Activated CD4-positive, alpha-beta T cell treated with anti-CD3 and anti-CD28 coated beads, Interleukin-2, amount 10 ng/mL, durations not matched to agents 7 days and 5 days (primary cell): Measurements from ENCODE around the gene GALNT17. TPM values are rescaled to one million over a fixed set of nuclear protein-coding genes. Genes with fewer than 3 reads are reported as not detected.

Experiments
- CTCF ChIA-PET: fragments of 350-600 bp; sonication (Branson Sonifier 250); formaldehyde crosslinking; loops from one replicate; lab custom pipeline; 2021; ENCODE audit warnings: antibody characterized with exemption; lab: Charles Lee
- POLR2A ChIA-PET: fragments of 350-600 bp; sonication (Branson Sonifier 250); formaldehyde crosslinking; loops from one replicate; lab custom pipeline; 2021; ENCODE audit warnings: antibody characterized with exemption; lab: Charles Lee
- DNase-seq: peaks from one replicate; pipeline ENCODE4 v3.0.0-alpha.2; 2020
- H3K27ac Mint-ChIP-seq: one replicate; pipeline ENCODE4 v1.8.0; 2021; ENCODE audit warnings: mild to moderate bottlenecking, moderate library complexity, mixed read lengths
- H3K27me3 Mint-ChIP-seq: one replicate; pipeline ENCODE4 v1.8.0; 2021; ENCODE audit warnings: mixed read lengths
- H3K36me3 Mint-ChIP-seq: one replicate; pipeline ENCODE4 v1.8.0; 2021; ENCODE audit warnings: low read depth, mixed read lengths
- H3K4me1 Mint-ChIP-seq: one replicate; pipeline ENCODE4 v1.8.0; 2021; ENCODE audit warnings: mixed read lengths
- H3K4me3 Mint-ChIP-seq: one replicate; pipeline ENCODE4 v1.8.0; 2021; ENCODE audit warnings: mild to moderate bottlenecking, moderate library complexity, mixed read lengths
- H3K9me3 Mint-ChIP-seq: one replicate; pipeline ENCODE4 v1.8.0; 2021; ENCODE audit warnings: mixed read lengths
- total RNA-seq, 2 experiments: library from RNA; stranded (reverse); gene quantifications; one replicate each; pipeline ENCODE4 v1.2.3, GENCODE V29; 2021

The GALNT17 gene
- total RNA-seq, 2 experiments from 2014 or later = not detected

DNA sequence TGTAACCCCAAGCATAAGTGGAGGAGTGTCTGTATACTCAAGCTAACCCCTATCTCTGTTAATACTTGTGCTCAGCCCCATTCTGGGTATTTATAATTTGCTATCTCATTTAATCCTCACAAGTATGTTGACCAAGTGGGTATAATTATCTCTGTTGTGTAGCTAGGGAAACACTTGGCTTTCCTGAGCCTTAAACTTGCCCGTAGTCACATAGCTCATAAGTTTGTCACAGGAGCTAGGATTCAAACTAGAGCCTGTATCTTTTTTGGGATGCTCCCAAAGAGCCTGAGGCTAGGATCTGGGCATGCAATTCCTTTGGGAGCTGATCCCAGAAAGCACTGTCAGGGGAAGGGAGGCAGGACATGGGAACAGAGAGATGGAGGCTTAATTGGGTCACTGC is 377.4 kb downstream of the GALNT17 start:
- Mint-ChIP-seq H3K4me1 (no peaks in the 10 kb centered on the region), H3K4me3 (no peak overlapping the region), H3K27me3 (no peaks in the 10 kb centered on the region), H3K27ac (no peak overlapping the region), H3K9me3 (peaks cover 10% of the 10 kb centered on the region), H3K36me3 (no peaks in the 10 kb centered on the region)
- no peak for DNase-seq
- CTCF ChIA-PET = interaction anchor here (0.8 kb wide), 2 partner anchors 20 to 41 kb away, joined by 3 to 5 read pairs; no protein-coding TSS in a partner anchor
- POLR2A ChIA-PET = no interaction called here

- H3K4me3 Mint-ChIP-seq = no peak overlapping the region
- CTCF ChIA-PET = no interaction called here
- no peaks in the 10 kb centered on the region for H3K27me3 Mint-ChIP-seq
- H3K36me3 Mint-ChIP-seq = no peaks in the 10 kb centered on the region
- POLR2A ChIA-PET = no interaction called here
- H3K9me3 Mint-ChIP-seq = peaks cover 19% of the 10 kb centered on the region
- no peak overlapping the region for H3K27ac Mint-ChIP-seq
- DNase-seq = no peak
- H3K4me1 Mint-ChIP-seq = no peaks in the 10 kb centered on the region
Observed at GRCh38 chr7:71511361-71511807, 379.4 kb downstream of the GALNT17 start.

GRCh38 chr7:71517940-71518699 is 386.2 kb downstream of the GALNT17 start:
- no peak overlapping the region for H3K27ac Mint-ChIP-seq
- H3K36me3 Mint-ChIP-seq = no peaks in the 10 kb centered on the region
- H3K4me1 Mint-ChIP-seq = no peaks in the 10 kb centered on the region
- ChIA-PET POLR2A (no interaction called here), CTCF (no interaction called here)
- peaks cover 46% of the 10 kb centered on the region for H3K9me3 Mint-ChIP-seq
- no peak overlapping the region for H3K4me3 Mint-ChIP-seq
- DNase-seq = no peak
- no peaks in the 10 kb centered on the region for H3K27me3 Mint-ChIP-seq

DNA sequence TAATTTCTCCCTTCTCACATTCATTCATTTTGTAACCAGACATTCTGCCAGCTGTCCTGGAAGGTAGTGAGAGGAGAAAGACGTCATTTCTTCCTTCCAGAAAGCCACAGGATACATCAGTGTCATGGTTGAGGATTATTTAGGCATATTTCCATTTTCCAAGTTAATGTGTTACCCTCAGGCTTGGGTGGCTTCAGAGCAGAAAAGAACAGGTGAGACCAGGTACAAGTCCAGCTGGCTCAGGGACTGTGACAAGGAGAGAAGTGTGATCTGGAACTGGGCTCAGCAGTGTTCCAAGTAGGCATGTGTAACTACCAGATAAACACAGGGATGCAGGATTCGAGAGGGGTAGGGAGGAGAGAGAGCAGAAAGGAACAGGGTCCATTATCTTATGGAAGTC is 386.9 kb downstream of the GALNT17 start:
- no peaks in the 10 kb centered on the region for H3K36me3 Mint-ChIP-seq
- no peak overlapping the region for H3K27ac Mint-ChIP-seq
- no peak for DNase-seq
- CTCF ChIA-PET = no interaction called here
- POLR2A ChIA-PET = no interaction called here
- no peaks in the 10 kb centered on the region for H3K4me1 Mint-ChIP-seq
- H3K27me3 Mint-ChIP-seq = no peaks in the 10 kb centered on the region
- H3K9me3 Mint-ChIP-seq = peaks cover 44% of the 10 kb centered on the region
- no peak overlapping the region for H3K4me3 Mint-ChIP-seq

GRCh38 chr7:71521506-71521905 is 389.6 kb downstream of the GALNT17 start:
- Mint-ChIP-seq H3K4me3 (no peak overlapping the region), H3K27ac (no peak overlapping the region), H3K36me3 (no peaks in the 10 kb centered on the region), H3K4me1 (no peaks in the 10 kb centered on the region), H3K9me3 (peaks cover 33% of the 10 kb centered on the region), H3K27me3 (no peaks in the 10 kb centered on the region)
- DNase-seq = no peak
- CTCF ChIA-PET = no interaction called here
- POLR2A ChIA-PET = no interaction called here

GRCh38 chr7:71526106-71526505 is 394.2 kb downstream of the GALNT17 start:
- Mint-ChIP-seq H3K36me3 (no peaks in the 10 kb centered on the region), H3K27ac (no peak overlapping the region), H3K4me1 (no peaks in the 10 kb centered on the region), H3K4me3 (no peak overlapping the region), H3K9me3 (peaks cover 15% of the 10 kb centered on the region), H3K27me3 (no peaks in the 10 kb centered on the region)
- DNase-seq = no peak
- POLR2A ChIA-PET = no interaction called here
- CTCF ChIA-PET = no interaction called here

- Mint-ChIP-seq H3K36me3 (no peaks in the 10 kb centered on the region), H3K27me3 (no peaks in the 10 kb centered on the region), H3K4me3 (no peak overlapping the region), H3K9me3 (peaks cover 12% of the 10 kb centered on the region), H3K4me1 (no peaks in the 10 kb centered on the region), H3K27ac (no peak overlapping the region)
- ChIA-PET POLR2A (no interaction called here), CTCF (interaction anchor here (0.6 kb wide), 1 partner anchor 579 kb away, joined by 3 read pairs; no protein-coding TSS in a partner anchor)
- no peak for DNase-seq
Observed at GRCh38 chr7:71527213-71527612, 395.3 kb downstream of the GALNT17 start.

- H3K27me3 Mint-ChIP-seq = no peaks in the 10 kb centered on the region
- H3K9me3 Mint-ChIP-seq = peaks cover 8% of the 10 kb centered on the region
- no peak overlapping the region for H3K4me3 Mint-ChIP-seq
- CTCF ChIA-PET = no interaction called here
- H3K4me1 Mint-ChIP-seq = no peaks in the 10 kb centered on the region
- POLR2A ChIA-PET = no interaction called here
- no peaks in the 10 kb centered on the region for H3K36me3 Mint-ChIP-seq
- DNase-seq = no peak
- no peak overlapping the region for H3K27ac Mint-ChIP-seq
Observed at GRCh38 chr7:71535616-71536015, 403.7 kb downstream of the GALNT17 start.

DNA sequence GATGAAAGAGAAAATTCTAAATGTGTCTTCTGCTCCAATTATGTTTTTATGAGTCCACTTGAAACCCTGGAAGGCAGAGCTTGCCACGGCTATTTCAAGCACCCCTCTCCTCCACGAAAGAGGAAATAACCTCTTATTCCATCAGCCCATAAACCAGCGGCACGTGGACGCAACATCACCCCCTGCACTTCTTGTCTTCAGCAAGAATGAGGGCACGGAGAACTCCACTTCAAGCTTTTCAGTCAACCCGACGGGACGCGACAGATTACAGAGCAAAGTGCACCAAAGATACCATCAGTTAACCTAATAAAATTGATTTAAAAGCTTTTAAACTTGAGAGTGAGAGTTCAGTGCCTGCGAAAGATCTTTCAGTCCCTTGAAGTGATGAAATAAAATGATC is 406.3 kb downstream of the GALNT17 start:
- ChIA-PET POLR2A (no interaction called here), CTCF (no interaction called here)
- H3K4me3 Mint-ChIP-seq = no peak overlapping the region
- H3K9me3 Mint-ChIP-seq = peaks cover 8% of the 10 kb centered on the region
- H3K36me3 Mint-ChIP-seq = no peaks in the 10 kb centered on the region
- no peak overlapping the region for H3K27ac Mint-ChIP-seq
- H3K27me3 Mint-ChIP-seq = no peaks in the 10 kb centered on the region
- no peak for DNase-seq
- no peaks in the 10 kb centered on the region for H3K4me1 Mint-ChIP-seq

- ChIA-PET CTCF (no interaction called here), POLR2A (no interaction called here)
- no peaks in the 10 kb centered on the region for H3K4me1 Mint-ChIP-seq
- H3K36me3 Mint-ChIP-seq = no peaks in the 10 kb centered on the region
- no peak overlapping the region for H3K27ac Mint-ChIP-seq
- peaks cover 6% of the 10 kb centered on the region for H3K9me3 Mint-ChIP-seq
- no peak overlapping the region for H3K4me3 Mint-ChIP-seq
- no peak for DNase-seq
- H3K27me3 Mint-ChIP-seq = no peaks in the 10 kb centered on the region
Observed at GRCh38 chr7:71539615-71540014, 407.7 kb downstream of the GALNT17 start.

DNA sequence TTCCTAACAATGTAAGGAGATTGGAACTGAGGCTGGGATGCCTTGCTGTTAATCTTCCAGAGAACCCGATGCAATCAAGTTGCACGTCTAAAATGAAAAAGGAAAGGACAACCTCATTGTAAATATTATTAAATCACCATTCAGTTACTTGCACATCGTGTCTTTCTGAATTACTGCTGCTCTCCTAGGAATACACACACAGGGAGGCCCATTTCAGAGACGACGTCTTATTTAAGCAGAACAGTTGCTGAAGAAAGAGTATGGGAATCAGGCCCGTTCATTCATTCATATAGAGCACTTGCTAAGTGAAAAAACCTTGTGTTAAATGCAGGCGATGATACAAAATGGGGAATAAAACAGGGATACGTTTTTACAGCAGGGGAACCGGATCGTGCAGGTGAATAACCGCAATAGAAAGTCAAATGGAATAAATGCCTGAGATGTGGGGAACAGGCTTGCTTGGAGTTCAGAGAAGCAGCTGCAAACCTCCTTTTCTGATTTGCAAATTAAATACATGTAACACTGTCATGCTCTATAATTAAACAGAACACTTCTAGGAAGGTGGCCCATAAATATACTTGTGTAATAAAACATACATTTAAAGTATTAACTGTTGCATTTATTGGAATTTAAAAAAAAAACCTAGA is 409.9 kb downstream of the GALNT17 start:
- no peak overlapping the region for H3K4me3 Mint-ChIP-seq
- peaks cover 5% of the 10 kb centered on the region for H3K9me3 Mint-ChIP-seq
- POLR2A ChIA-PET = no interaction called here

GRCh38 chr7:71543396-71543795 is 411.5 kb downstream of the GALNT17 start:
- Mint-ChIP-seq H3K36me3 (no peaks in the 10 kb centered on the region), H3K4me1 (no peaks in the 10 kb centered on the region), H3K27me3 (no peaks in the 10 kb centered on the region), H3K27ac (no peak overlapping the region), H3K9me3 (peaks cover 8% of the 10 kb centered on the region), H3K4me3 (no peak overlapping the region)
- ChIA-PET CTCF (no interaction called here), POLR2A (no interaction called here)
- DNase-seq = no peak

More for the DNA sequence above, 409.9 kb downstream of the GALNT17 start:
- DNase-seq = no peak
- no peaks in the 10 kb centered on the region for H3K27me3 Mint-ChIP-seq
- no peaks in the 10 kb centered on the region for H3K36me3 Mint-ChIP-seq
- CTCF ChIA-PET = no interaction called here
- no peaks in the 10 kb centered on the region for H3K4me1 Mint-ChIP-seq
- H3K27ac Mint-ChIP-seq = no peak overlapping the region

- Mint-ChIP-seq H3K27me3 (no peaks in the 10 kb centered on the region), H3K4me1 (no peaks in the 10 kb centered on the region), H3K27ac (no peak overlapping the region), H3K9me3 (peaks cover 11% of the 10 kb centered on the region), H3K4me3 (no peak overlapping the region), H3K36me3 (no peaks in the 10 kb centered on the region)
- POLR2A ChIA-PET = no interaction called here
- CTCF ChIA-PET = no interaction called here
- no peak for DNase-seq
Observed at GRCh38 chr7:71544816-71545215, 412.9 kb downstream of the GALNT17 start.
